KMS-11 (cell line): ENCODE data around the gene MICAL2.

Experiments
- H2AFZ ChIP-seq: fragments of 200-600 bp; sonication (generic); 2 replicates; pipeline ENCODE4 v1.6.1; 2016; ENCODE audit warnings: antibody characterized with exemption, mixed run types, low read depth
- H3K27ac ChIP-seq: fragments of 200-600 bp; sonication (generic); 2 replicates; pipeline ENCODE4 v1.6.1; 2016; ENCODE audit warnings: mild to moderate bottlenecking, mixed run types
- H3K27me3 ChIP-seq: fragments of 200-600 bp; sonication (generic); 2 replicates; pipeline ENCODE4 v1.6.1; 2017; ENCODE audit warnings: mild to moderate bottlenecking, low read depth, mixed run types, moderate library complexity; ENCODE audit not compliant: insufficient read depth
- H3K36me3 ChIP-seq: fragments of 200-600 bp; sonication (generic); 2 replicates; pipeline ENCODE4 v1.6.1; 2017; ENCODE audit warnings: mild to moderate bottlenecking, mixed run types; ENCODE audit not compliant: insufficient read depth
- H3K4me1 ChIP-seq: fragments of 200-600 bp; sonication (generic); 2 replicates; pipeline ENCODE4 v1.6.1; 2016; ENCODE audit warnings: mild to moderate bottlenecking, low read depth, mixed run types; ENCODE audit not compliant: poor library complexity, severe bottlenecking
- H3K4me2 ChIP-seq: fragments of 200-600 bp; sonication (generic); 2 replicates; pipeline ENCODE4 v1.7.0; 2016; ENCODE audit warnings: mild to moderate bottlenecking, mixed run types
- H3K4me3 ChIP-seq: fragments of 200-600 bp; sonication (generic); IDR thresholded peaks from 2 replicates; pipeline ENCODE4 v1.6.1; 2017; ENCODE audit warnings: low read depth, low read length, mixed read lengths; ENCODE audit not compliant: insufficient read depth
- H3K79me2 ChIP-seq: fragments of 200-600 bp; sonication (generic); 2 replicates; pipeline ENCODE4 v1.6.1; 2016; ENCODE audit warnings: low read depth, mixed run types; ENCODE audit not compliant: insufficient read depth
- H3K9ac ChIP-seq: fragments of 200-600 bp; sonication (generic); 2 replicates; pipeline ENCODE4 v1.6.1; 2016; ENCODE audit warnings: mild to moderate bottlenecking, mixed run types
- H4K20me1 ChIP-seq: fragments of 200-600 bp; sonication (generic); 2 replicates; pipeline ENCODE4 v1.6.1; 2016; ENCODE audit warnings: mild to moderate bottlenecking, mixed run types; ENCODE audit not compliant: insufficient read depth
- CTCF ChIP-seq: fragments of 200-600 bp; sonication (generic); conservative IDR thresholded peaks from 2 replicates; pipeline ENCODE4 v1.6.1; 2017; ENCODE audit warnings: low read depth, mild to moderate bottlenecking, antibody characterized with exemption, low read length, moderate library complexity, mixed read lengths

The MICAL2 gene

GRCh38 chr11:12235080-12235479 is 124.7 kb downstream of the MICAL2 start:
- no peak overlapping the region for H3K27ac ChIP-seq
- no peaks in the 10 kb centered on the region for H3K27me3 ChIP-seq

GRCh38 chr11:12235553-12235946 is 125.2 kb downstream of the MICAL2 start:
- H2AFZ ChIP-seq: no peak overlapping the region
- peaks cover 20% of the 10 kb centered on the region for H3K4me1 ChIP-seq
- no peak overlapping the region for H3K4me2 ChIP-seq
- H3K79me2 ChIP-seq: no peaks in the 10 kb centered on the region
- no peak overlapping the region for H3K27ac ChIP-seq
- H4K20me1 ChIP-seq: no peaks in the 10 kb centered on the region
- no peak for TF ChIP-seq CTCF
- no peak overlapping the region for H3K4me3 ChIP-seq
- no peaks in the 10 kb centered on the region for H3K36me3 ChIP-seq
- no peaks in the 10 kb centered on the region for H3K27me3 ChIP-seq
- no peak overlapping the region for H3K9ac ChIP-seq

More at GRCh38 chr11:12235080-12235479, 124.7 kb downstream of the MICAL2 start:
- Histone ChIP-seq H2AFZ (no peak overlapping the region), H3K4me1 (peaks cover 15% of the 10 kb centered on the region), H3K79me2 (no peaks in the 10 kb centered on the region), H3K4me3 (no peak overlapping the region), H3K9ac (no peak overlapping the region), H4K20me1 (no peaks in the 10 kb centered on the region), H3K36me3 (no peaks in the 10 kb centered on the region), H3K4me2 (no peak overlapping the region)
- no peak for TF ChIP-seq CTCF

- Histone ChIP-seq H3K27ac (no peak overlapping the region), H3K79me2 (no peaks in the 10 kb centered on the region), H3K4me2 (no peak overlapping the region), H2AFZ (no peak overlapping the region), H3K27me3 (no peaks in the 10 kb centered on the region), H4K20me1 (no peaks in the 10 kb centered on the region), H3K4me1 (peaks cover 20% of the 10 kb centered on the region), H3K36me3 (no peaks in the 10 kb centered on the region), H3K9ac (no peak overlapping the region), H3K4me3 (no peak overlapping the region)
- TF ChIP-seq CTCF: peak; percentile 74
Measured at GRCh38 chr11:12235947-12236743, 125.8 kb downstream of the MICAL2 start.

GRCh38 chr11:12236744-12237101 is 126.3 kb downstream of the MICAL2 start:
- peaks cover 24% of the 10 kb centered on the region for H3K4me1 ChIP-seq
- H4K20me1 ChIP-seq: no peaks in the 10 kb centered on the region
- H3K4me2 ChIP-seq: no peak overlapping the region
- H3K79me2 ChIP-seq: no peaks in the 10 kb centered on the region
- no peak; the same call in 1 of the 2 replicates for TF ChIP-seq CTCF
- H3K4me3 ChIP-seq: no peak overlapping the region
- H3K9ac ChIP-seq: no peak overlapping the region
- H3K27me3 ChIP-seq: no peaks in the 10 kb centered on the region
- H2AFZ ChIP-seq: no peak overlapping the region
- H3K36me3 ChIP-seq: no peaks in the 10 kb centered on the region
- H3K27ac ChIP-seq: no peak overlapping the region
